Activated CD8-positive, alpha-beta T cell treated with anti-CD3 and anti-CD28 coated beads, Interleukin-2, amount 10 ng/mL, durations not matched to agents 7 days and 5 days (primary cell): ENCODE data around the gene CTNNA3. TPM values are rescaled to one million over a fixed set of nuclear protein-coding genes. Genes with fewer than 3 reads are reported as not detected.

Source experiments
- ATAC-seq: fragments of 150-1000 bp; cut with Tn5 transposase; one replicate; pipeline ENCODE4 v1.10.0; 2021; ENCODE audit warnings: moderate library complexity
- CTCF ChIA-PET: fragments of 350-600 bp; sonication (Branson Sonifier 250); formaldehyde crosslinking; loops from one replicate; lab custom pipeline; 2021; ENCODE audit warnings: antibody characterized with exemption; lab: Charles Lee
- POLR2A ChIA-PET: fragments of 350-600 bp; sonication (Branson Sonifier 250); formaldehyde crosslinking; loops from one replicate; lab custom pipeline; 2021; ENCODE audit warnings: antibody characterized with exemption; lab: Charles Lee
- DNase-seq: peaks from one replicate; pipeline ENCODE4 v3.0.0-alpha.2; 2020
- H3K27ac Mint-ChIP-seq: one replicate; pipeline ENCODE4 v1.8.0; 2021; ENCODE audit warnings: mild to moderate bottlenecking, mixed read lengths
- H3K27me3 Mint-ChIP-seq: one replicate; pipeline ENCODE4 v1.8.0; 2021; ENCODE audit warnings: low read depth, mixed read lengths
- H3K36me3 Mint-ChIP-seq: one replicate; pipeline ENCODE4 v1.8.0; 2021; ENCODE audit warnings: low read depth, mixed read lengths
- H3K4me1 Mint-ChIP-seq: one replicate; pipeline ENCODE4 v1.8.0; 2021; ENCODE audit warnings: low read depth, mixed read lengths
- H3K4me3 Mint-ChIP-seq: one replicate; pipeline ENCODE4 v1.8.0; 2021; ENCODE audit warnings: mild to moderate bottlenecking, mixed read lengths
- H3K9me3 Mint-ChIP-seq: one replicate; pipeline ENCODE4 v1.8.0; 2022; ENCODE audit warnings: mixed read lengths; ENCODE audit not compliant: insufficient read depth
- total RNA-seq, 2 experiments: library from RNA; stranded (reverse); gene quantifications; one replicate each; pipeline ENCODE4 v1.2.3, GENCODE V29; 2021

CTNNA3 gene
- total RNA-seq, 2 experiments from 2014 or later, result 1.3 to 2.6 TPM

- no peaks in the 10 kb centered on the region for H3K36me3 Mint-ChIP-seq
- no peaks in the 10 kb centered on the region for H3K9me3 Mint-ChIP-seq
- H3K4me3 Mint-ChIP-seq, result no peak overlapping the region
- no peak overlapping the region for H3K27ac Mint-ChIP-seq
- H3K27me3 Mint-ChIP-seq, result peaks cover 21% of the 10 kb centered on the region
- CTCF ChIA-PET, result interaction anchor here (0.6 to 1.2 kb wide), 2 partner anchors 44 to 158 kb away, joined by 3 to 4 read pairs; no protein-coding TSS in a partner anchor
- POLR2A ChIA-PET, result no interaction called here
- ATAC-seq (no peak), DNase-seq (no peak)
- no peaks in the 10 kb centered on the region for H3K4me1 Mint-ChIP-seq
Observed at GRCh38 chr10:67621834-67622233, 74.2 kb downstream of the CTNNA3 start.

- peaks cover 10% of the 10 kb centered on the region for H3K4me1 Mint-ChIP-seq
- H3K27me3 Mint-ChIP-seq, result peaks cover 23% of the 10 kb centered on the region
- ATAC-seq (no peak), DNase-seq (no peak)
- H3K27ac Mint-ChIP-seq, result no peak overlapping the region
- H3K36me3 Mint-ChIP-seq, result no peaks in the 10 kb centered on the region
- ChIA-PET CTCF (no interaction called here), POLR2A (no interaction called here)
- H3K4me3 Mint-ChIP-seq, result no peak overlapping the region
- no peaks in the 10 kb centered on the region for H3K9me3 Mint-ChIP-seq
Observed at GRCh38 chr10:67618116-67618515, 77.9 kb downstream of the CTNNA3 start.

- CTCF ChIA-PET, result interaction anchor here (1.5 to 2.1 kb wide), 3 partner anchors 84 to 175 kb away, joined by 3 to 13 read pairs (median 5); no protein-coding TSS in a partner anchor
- Mint-ChIP-seq H3K27me3 (peaks cover 16% of the 10 kb centered on the region), H3K4me1 (peaks cover 24% of the 10 kb centered on the region), H3K27ac (peak overlapping the region; percentile 82), H3K36me3 (no peaks in the 10 kb centered on the region), H3K9me3 (no peaks in the 10 kb centered on the region), H3K4me3 (peak overlapping the region; percentile 45)
- POLR2A ChIA-PET, result interaction anchor here (1.1 to 1.2 kb wide), 2 partner anchors 151 to 158 kb away, joined by 3 to 4 read pairs; no protein-coding TSS in a partner anchor
- DNase-seq (peak; percentile 81), ATAC-seq (peak; percentile 99)
Observed at GRCh38 chr10:67612577-67613537, 83.1 kb downstream of the CTNNA3 start.

GRCh38 chr10:67612176-67612575 lies 83.8 kb downstream of the CTNNA3 start:
- ChIA-PET POLR2A (interaction anchor here (1.1 kb wide), 1 partner anchor 152 kb away, joined by 3 read pairs; no protein-coding TSS in a partner anchor), CTCF (interaction anchor here (0.7 to 2.1 kb wide), 4 partner anchors 85 to 1378 kb away, joined by 3 to 13 read pairs (median 4); no protein-coding TSS in a partner anchor)
- Mint-ChIP-seq H3K9me3 (no peaks in the 10 kb centered on the region), H3K27ac (no peak overlapping the region), H3K36me3 (no peaks in the 10 kb centered on the region), H3K27me3 (peaks cover 12% of the 10 kb centered on the region), H3K4me1 (peaks cover 28% of the 10 kb centered on the region), H3K4me3 (no peak overlapping the region)
- ATAC-seq (no peak), DNase-seq (no peak)

GRCh38 chr10:67609996-67610793 lies 85.8 kb downstream of the CTNNA3 start:
- H3K9me3 Mint-ChIP-seq, result no peaks in the 10 kb centered on the region
- H3K27me3 Mint-ChIP-seq, result peaks cover 9% of the 10 kb centered on the region
- ATAC-seq, result no peak
- H3K4me1 Mint-ChIP-seq, result peaks cover 32% of the 10 kb centered on the region
- H3K27ac Mint-ChIP-seq, result no peak overlapping the region
- no peak overlapping the region for H3K4me3 Mint-ChIP-seq
- H3K36me3 Mint-ChIP-seq, result no peaks in the 10 kb centered on the region
- no peak for DNase-seq
- POLR2A ChIA-PET, result no interaction called here
- CTCF ChIA-PET, result no interaction called here

GRCh38 chr10:67608001-67608400 lies 88.0 kb downstream of the CTNNA3 start:
- CTCF ChIA-PET, result no interaction called here
- no peaks in the 10 kb centered on the region for H3K36me3 Mint-ChIP-seq
- ATAC-seq, result no peak
- H3K27ac Mint-ChIP-seq, result no peak overlapping the region
- POLR2A ChIA-PET, result no interaction called here
- H3K9me3 Mint-ChIP-seq, result no peaks in the 10 kb centered on the region
- no peak for DNase-seq
- peaks cover 12% of the 10 kb centered on the region for H3K27me3 Mint-ChIP-seq
- no peak overlapping the region for H3K4me3 Mint-ChIP-seq
- H3K4me1 Mint-ChIP-seq, result peaks cover 21% of the 10 kb centered on the region

- ATAC-seq, result no peak
- Mint-ChIP-seq H3K36me3 (no peaks in the 10 kb centered on the region), H3K27me3 (peaks cover 12% of the 10 kb centered on the region), H3K27ac (no peak overlapping the region), H3K4me3 (no peak overlapping the region), H3K9me3 (no peaks in the 10 kb centered on the region), H3K4me1 (peaks cover 15% of the 10 kb centered on the region)
- ChIA-PET CTCF (no interaction called here), POLR2A (no interaction called here)
- no peak for DNase-seq
Observed at GRCh38 chr10:67607472-67607871, 88.5 kb downstream of the CTNNA3 start.

GRCh38 chr10:67606572-67606971 lies 89.4 kb downstream of the CTNNA3 start:
- Mint-ChIP-seq H3K36me3 (no peaks in the 10 kb centered on the region), H3K4me1 (peaks cover 8% of the 10 kb centered on the region), H3K27me3 (peaks cover 12% of the 10 kb centered on the region), H3K27ac (no peak overlapping the region), H3K4me3 (no peak overlapping the region), H3K9me3 (no peaks in the 10 kb centered on the region)
- ChIA-PET CTCF (interaction anchor here (1.1 to 1.5 kb wide), 2 partner anchors 86 to 173 kb away, joined by 3 to 5 read pairs; no protein-coding TSS in a partner anchor), POLR2A (no interaction called here)
- no peak for ATAC-seq
- DNase-seq, result no peak

- CTCF ChIA-PET, result no interaction called here
- Mint-ChIP-seq H3K27ac (no peak overlapping the region), H3K4me3 (no peak overlapping the region), H3K4me1 (peaks cover 8% of the 10 kb centered on the region), H3K9me3 (no peaks in the 10 kb centered on the region), H3K27me3 (peaks cover 9% of the 10 kb centered on the region), H3K36me3 (no peaks in the 10 kb centered on the region)
- DNase-seq (no peak), ATAC-seq (no peak)
- POLR2A ChIA-PET, result no interaction called here
Observed at GRCh38 chr10:67603701-67604100, 92.3 kb downstream of the CTNNA3 start.

GRCh38 chr10:67603086-67603485 lies 92.9 kb downstream of the CTNNA3 start:
- POLR2A ChIA-PET, result no interaction called here

GRCh38 chr10:67602268-67602950 lies 93.6 kb downstream of the CTNNA3 start:
- DNase-seq, result no peak
- Mint-ChIP-seq H3K36me3 (no peaks in the 10 kb centered on the region), H3K27me3 (peaks cover 10% of the 10 kb centered on the region), H3K27ac (no peak overlapping the region), H3K4me1 (peaks cover 6% of the 10 kb centered on the region), H3K9me3 (peaks cover 4% of the 10 kb centered on the region), H3K4me3 (no peak overlapping the region)
- CTCF ChIA-PET, result no interaction called here
- POLR2A ChIA-PET, result no interaction called here
- ATAC-seq, result no peak

More at GRCh38 chr10:67603086-67603485, 92.9 kb downstream of the CTNNA3 start:
- peaks cover 10% of the 10 kb centered on the region for H3K27me3 Mint-ChIP-seq
- ATAC-seq (no peak), DNase-seq (no peak)
- CTCF ChIA-PET, result no interaction called here
- H3K4me3 Mint-ChIP-seq, result no peak overlapping the region
- no peak overlapping the region for H3K27ac Mint-ChIP-seq
- peaks cover 4% of the 10 kb centered on the region for H3K9me3 Mint-ChIP-seq
- no peaks in the 10 kb centered on the region for H3K36me3 Mint-ChIP-seq
- H3K4me1 Mint-ChIP-seq, result peaks cover 8% of the 10 kb centered on the region
